IPS-20b (cell line): Measurements from ENCODE around the gene MBNL3.

Experiments used
- H3K27ac ChIP-seq: one replicate; pipeline ENCODE4 v1.5.1; 2013; ENCODE audit warnings: low read length
- H3K27me3 ChIP-seq: 2 replicates; pipeline ENCODE4 v1.6.1; 2013; ENCODE audit warnings: mild to moderate bottlenecking, low read length, inconsistent platforms; ENCODE audit not compliant: insufficient read depth
- H3K36me3 ChIP-seq: 2 replicates; pipeline ENCODE4 v1.6.1; 2013; ENCODE audit warnings: low read depth, mild to moderate bottlenecking, inconsistent platforms, low read length, moderate library complexity; ENCODE audit not compliant: insufficient read depth
- H3K4me1 ChIP-seq: 2 replicates; pipeline ENCODE4 v1.6.1; 2013; ENCODE audit warnings: mild to moderate bottlenecking, control low read depth, inconsistent platforms, low read length, moderate library complexity; ENCODE audit not compliant: insufficient read depth
- H3K4me3 ChIP-seq: 2 replicates; pipeline ENCODE4 v1.5.1; 2013; ENCODE audit warnings: mild to moderate bottlenecking, low read length, inconsistent platforms
- H3K9ac ChIP-seq: 2 replicates; pipeline ENCODE4 v1.6.1; 2013; ENCODE audit warnings: low read depth, mild to moderate bottlenecking, inconsistent platforms, low read length, moderate library complexity
- H3K9me3 ChIP-seq: 2 replicates; pipeline ENCODE4 v1.6.1; 2013; ENCODE audit warnings: mild to moderate bottlenecking, low read depth, low read length, inconsistent platforms; ENCODE audit not compliant: insufficient read depth

Gene MBNL3

GRCh38 chrX:132493095-132493494 lies 4.3 kb upstream of the MBNL3 start:
- H3K4me3 ChIP-seq, result no peak overlapping the region
- H3K9me3 ChIP-seq, result no peaks in the 10 kb centered on the region
- H3K4me1 ChIP-seq, result peaks cover 5% of the 10 kb centered on the region
- H3K27ac ChIP-seq, result no peak overlapping the region
- no peaks in the 10 kb centered on the region for H3K36me3 ChIP-seq
- H3K27me3 ChIP-seq, result peaks cover 26% of the 10 kb centered on the region
- no peak overlapping the region for H3K9ac ChIP-seq

- H3K9ac ChIP-seq, result no peak overlapping the region
- H3K27ac ChIP-seq, result no peak overlapping the region
- no peaks in the 10 kb centered on the region; the same call in 1 of the 2 replicates for H3K4me1 ChIP-seq
- no peaks in the 10 kb centered on the region for H3K36me3 ChIP-seq
- H3K27me3 ChIP-seq, result peaks cover 34% of the 10 kb centered on the region
- H3K9me3 ChIP-seq, result no peaks in the 10 kb centered on the region
- H3K4me3 ChIP-seq, result no peak overlapping the region
These were observed 2.4 kb upstream of the MBNL3 start for GRCh38 chrX:132491191-132491590.

GRCh38 chrX:132489578-132490419 lies 961 bp upstream of the MBNL3 start:
- Histone ChIP-seq H3K9me3 (no peaks in the 10 kb centered on the region), H3K9ac (peak overlapping the region; percentile 83; the same call in 1 of the 2 replicates), H3K27ac (no peak overlapping the region), H3K4me3 (peak overlapping the region; percentile 78), H3K27me3 (peaks cover 34% of the 10 kb centered on the region), H3K36me3 (no peaks in the 10 kb centered on the region), H3K4me1 (no peaks in the 10 kb centered on the region; the same call in 1 of the 2 replicates)

- Histone ChIP-seq H3K36me3 (no peaks in the 10 kb centered on the region), H3K27ac (no peak overlapping the region), H3K9ac (peak overlapping the region; percentile 83; the same call in 1 of the 2 replicates), H3K27me3 (peaks cover 34% of the 10 kb centered on the region), H3K9me3 (no peaks in the 10 kb centered on the region), H3K4me3 (peak overlapping the region; percentile 78), H3K4me1 (peaks cover 9% of the 10 kb centered on the region; the same call in 1 of the 2 replicates)
These were observed 595 bp downstream of the MBNL3 start for GRCh38 chrX:132488180-132488705.

- Histone ChIP-seq H3K36me3 (no peaks in the 10 kb centered on the region), H3K4me1 (peaks cover 18% of the 10 kb centered on the region), H3K27me3 (peaks cover 32% of the 10 kb centered on the region), H3K27ac (no peak overlapping the region), H3K9me3 (no peaks in the 10 kb centered on the region), H3K4me3 (no peak overlapping the region), H3K9ac (no peak overlapping the region)
These were observed 2.1 kb downstream of the MBNL3 start for GRCh38 chrX:132486599-132487178.

GRCh38 chrX:132483951-132484350 lies 4.9 kb downstream of the MBNL3 start:
- H3K27me3 ChIP-seq, result peaks cover 16% of the 10 kb centered on the region
- H3K36me3 ChIP-seq, result no peaks in the 10 kb centered on the region
- H3K4me1 ChIP-seq, result peaks cover 21% of the 10 kb centered on the region
- no peak overlapping the region for H3K9ac ChIP-seq
- H3K9me3 ChIP-seq, result no peaks in the 10 kb centered on the region
- no peak overlapping the region for H3K4me3 ChIP-seq
- H3K27ac ChIP-seq, result no peak overlapping the region

- Histone ChIP-seq H3K27me3 (peaks cover 12% of the 10 kb centered on the region), H3K9me3 (no peaks in the 10 kb centered on the region), H3K4me3 (no peak overlapping the region), H3K27ac (no peak overlapping the region), H3K9ac (no peak overlapping the region), H3K36me3 (no peaks in the 10 kb centered on the region), H3K4me1 (peaks cover 21% of the 10 kb centered on the region)
These were observed 5.3 kb downstream of the MBNL3 start for GRCh38 chrX:132483488-132483887.

- Histone ChIP-seq H3K9ac (no peak overlapping the region), H3K9me3 (no peaks in the 10 kb centered on the region), H3K27ac (no peak overlapping the region), H3K4me3 (no peak overlapping the region), H3K4me1 (peaks cover 21% of the 10 kb centered on the region), H3K36me3 (no peaks in the 10 kb centered on the region), H3K27me3 (peaks cover 3% of the 10 kb centered on the region; the same call in 1 of the 2 replicates)
These were observed 6.2 kb downstream of the MBNL3 start for GRCh38 chrX:132482632-132483031.

- no peak overlapping the region for H3K4me3 ChIP-seq
- H3K9ac ChIP-seq, result no peak overlapping the region
- no peaks in the 10 kb centered on the region for H3K36me3 ChIP-seq
- no peak overlapping the region for H3K27ac ChIP-seq
- peaks cover 24% of the 10 kb centered on the region for H3K4me1 ChIP-seq
- no peaks in the 10 kb centered on the region for H3K9me3 ChIP-seq
- no peaks in the 10 kb centered on the region for H3K27me3 ChIP-seq
These were observed 7.4 kb downstream of the MBNL3 start for GRCh38 chrX:132481449-132481848.

GRCh38 chrX:132480581-132481203 lies 8.1 kb downstream of the MBNL3 start:
- no peaks in the 10 kb centered on the region for H3K27me3 ChIP-seq
- no peak overlapping the region for H3K27ac ChIP-seq
- H3K9me3 ChIP-seq, result no peaks in the 10 kb centered on the region
- no peak overlapping the region; the same call in 1 of the 2 replicates for H3K4me3 ChIP-seq
- H3K36me3 ChIP-seq, result no peaks in the 10 kb centered on the region
- no peak overlapping the region for H3K9ac ChIP-seq
- peaks cover 24% of the 10 kb centered on the region for H3K4me1 ChIP-seq

GRCh38 chrX:132474544-132475248 lies 14.1 kb downstream of the MBNL3 start:
- H3K4me3 ChIP-seq, result no peak overlapping the region
- no peaks in the 10 kb centered on the region for H3K27me3 ChIP-seq
- no peak overlapping the region for H3K27ac ChIP-seq
- peaks cover 3% of the 10 kb centered on the region; the same call in 1 of the 2 replicates for H3K4me1 ChIP-seq
- H3K9ac ChIP-seq, result no peak overlapping the region
- H3K36me3 ChIP-seq, result no peaks in the 10 kb centered on the region
- no peaks in the 10 kb centered on the region for H3K9me3 ChIP-seq
